ENCODE data around the gene SVBP. TPM values are rescaled to one million over a fixed set of nuclear protein-coding genes. Genes with fewer than 3 reads are reported as not detected.
A peak's percentile ranks its signal among the peaks of the same experiment; 100 is the strongest.

SVBP gene
- total RNA-seq, 1 experiment from 2014 or later: 41.3 TPM

DNA sequence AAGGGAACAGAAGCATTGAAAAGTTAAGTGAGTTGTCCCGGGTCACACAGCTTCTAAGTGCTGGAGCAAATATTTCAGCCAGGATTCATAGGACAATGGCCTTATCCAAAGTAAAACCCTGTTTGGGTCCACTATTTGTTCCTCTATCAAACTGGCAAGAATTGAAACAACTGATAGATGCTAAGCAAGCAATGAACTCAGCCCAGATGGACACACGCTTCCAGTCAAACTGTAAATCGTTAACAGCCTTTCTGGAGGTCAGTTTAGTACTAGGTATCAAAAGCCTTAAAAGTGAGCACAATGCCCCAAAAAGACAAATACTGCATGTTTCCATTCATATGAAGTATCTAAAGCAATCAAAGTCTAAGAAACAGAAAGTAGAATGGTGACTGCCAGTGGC lies 779 bp upstream of the SVBP start:
- H3T11ph ChIP-seq (ENCODE audit: low read length): no peak overlapping the region
- H3K4me1 ChIP-seq (ENCODE audit: insufficient read depth, low read length): no peaks in the 10 kb centered on the region
- TF ChIP-seq CTCF (conservative IDR thresholded peaks at IDR 0.05): no peak
- H3K56ac ChIP-seq (ENCODE audit: insufficient read length, low read depth, low read length): no peak overlapping the region
- no peak overlapping the region for H2BK20ac ChIP-seq (ENCODE audit: low read depth, low read length, poor library complexity, severe bottlenecking)
- Mint-ChIP-seq H3K4me1 (peaks cover 22 to 29% of the 10 kb centered on the region in 2 experiments), H3K36me3 (ENCODE audit: insufficient read depth in 1 of 3, low read depth in 3 of 3) (peaks cover 0 to 16% (median 9%) of the 10 kb centered on the region in 3 experiments; a peak in 5 of 7 replicates), H3K27me3 (ENCODE audit: low read depth) (no peaks in the 10 kb centered on the region), H3K4me3 (peak overlapping the region in 1 of 2 experiments; percentile 75; a peak in 1 of 5 replicates), H3K9me3 (no peaks in the 10 kb centered on the region), H3K27ac (no peak overlapping the region)
- no peak overlapping the region for H4K8ac ChIP-seq (replicated peaks; ENCODE audit: insufficient read length, low read depth, low read length)
- H3K79me2 ChIP-seq (ENCODE audit: insufficient read depth, low read length): no peaks in the 10 kb centered on the region
- no peak overlapping the region for H3K4ac ChIP-seq (ENCODE audit: low read depth, low read length)
- H4K91ac ChIP-seq (ENCODE audit: insufficient read length, low read depth, low read length): no peak overlapping the region
- H4K5ac ChIP-seq (ENCODE audit: insufficient read length, low read depth, low read length): no peak overlapping the region
- no peak overlapping the region for H2AFZ ChIP-seq (ENCODE audit: low read length)
- no peak overlapping the region for H3K14ac ChIP-seq (ENCODE audit: insufficient read depth, low read length)
- DNase-seq: no peak
- H2BK120ac ChIP-seq (ENCODE audit: low read depth, low read length, poor library complexity, severe bottlenecking): no peak overlapping the region
- H2BK12ac ChIP-seq (ENCODE audit: insufficient read length, low read depth, low read length): no peak overlapping the region
- H2BK5ac ChIP-seq (ENCODE audit: insufficient read length, low read length): no peak overlapping the region
- no peaks in the 10 kb centered on the region for H3K9me3 ChIP-seq (ENCODE audit: control insufficient read depth, low read depth, low read length)
- no CpG with 5 or more reads among the region's 3 CpGs for WGBS (ENCODE audit: extremely low coverage, insufficient read length, low lambda C conversion rate)
- no peak overlapping the region for H3K27ac ChIP-seq (ENCODE audit: insufficient read length, low read depth, low read length)
- H4K20me1 ChIP-seq (ENCODE audit: control insufficient read depth, insufficient read depth, insufficient read length): no peaks in the 10 kb centered on the region
- H3K79me1 ChIP-seq (ENCODE audit: insufficient read depth, low read depth, low read length, poor library complexity, severe bottlenecking): no peaks in the 10 kb centered on the region
- H2AK5ac ChIP-seq (ENCODE audit: insufficient read length, low read length): no peak overlapping the region
- H3K9ac ChIP-seq (ENCODE audit: extremely low read depth, insufficient read length, low read length): no peak overlapping the region
- no peak overlapping the region for H3K23ac ChIP-seq (ENCODE audit: insufficient read length, low read depth, low read length)
- H2BK15ac ChIP-seq (ENCODE audit: low read depth, low read length): no peak overlapping the region
- no peaks in the 10 kb centered on the region for H3K27me3 ChIP-seq (ENCODE audit: insufficient read depth, low read length)
- peaks cover 9% of the 10 kb centered on the region for H3K23me2 ChIP-seq (ENCODE audit: insufficient read length, low read depth, low read length, poor library complexity, severe bottlenecking)
- H3K4me2 ChIP-seq (ENCODE audit: insufficient read depth, insufficient read length, low read length): no peak overlapping the region
- no peak overlapping the region for H3K18ac ChIP-seq (ENCODE audit: insufficient read length, low read depth, low read length)
